Dendritic cell treated with granulocyte-macrophage colony-stimulating factor and Interleukin-4, amounts not matched to agents 40 ng/mL and 50 ng/mL, for 4 days (primary cell): ENCODE measurements around the gene PDLIM4.

Experiments used
- H3K27ac Mint-ChIP-seq: one replicate; pipeline ENCODE4 v1.8.0; 2022; ENCODE audit warnings: mild to moderate bottlenecking, mixed read lengths
- H3K27me3 Mint-ChIP-seq: one replicate; pipeline ENCODE4 v1.8.0; 2022; ENCODE audit warnings: mild to moderate bottlenecking, mixed read lengths
- H3K36me3 Mint-ChIP-seq: one replicate; pipeline ENCODE4 v1.8.0; 2022; ENCODE audit warnings: low read depth, mixed read lengths
- H3K4me1 Mint-ChIP-seq: one replicate; pipeline ENCODE4 v1.8.0; 2022; ENCODE audit warnings: low read depth, mixed read lengths
- H3K4me3 Mint-ChIP-seq: one replicate; pipeline ENCODE4 v1.8.0; 2022; ENCODE audit warnings: mild to moderate bottlenecking, moderate library complexity, mixed read lengths
- H3K9me3 Mint-ChIP-seq: one replicate; pipeline ENCODE4 v1.8.0; 2022; ENCODE audit warnings: mixed read lengths
- intact Hi-C: fragments of 100-400 bp; cut with micrococcal nuclease; formaldehyde crosslinking; loops from one replicate; pipeline ENCODE4 v1.15.0; 2022

PDLIM4 gene

GRCh38 chr5:132271251-132272246, 14.1 kb downstream of the PDLIM4 start:
- Mint-ChIP-seq H3K27me3 (peaks cover 30% of the 10 kb centered on the region), H3K36me3 (peaks cover 6% of the 10 kb centered on the region), H3K9me3 (no peaks in the 10 kb centered on the region), H3K4me3 (peak overlapping the region; percentile 66), H3K4me1 (peaks cover 18% of the 10 kb centered on the region), H3K27ac (no peak overlapping the region)
- intact Hi-C loops, result loop anchor here (5.0 kb wide), 1 partner anchor 101 kb away; no protein-coding TSS in a partner anchor

- no peaks in the 10 kb centered on the region for H3K9me3 Mint-ChIP-seq
- intact Hi-C loops, result loop anchor here (5.0 kb wide), 1 partner anchor 100 kb away; no protein-coding TSS in a partner anchor
These were observed 15.1 kb downstream of the PDLIM4 start for GRCh38 chr5:132272311-132273210.

GRCh38 chr5:132273631-132274030, 16.1 kb downstream of the PDLIM4 start:
- Mint-ChIP-seq H3K27ac (no peak overlapping the region), H3K27me3 (peaks cover 30% of the 10 kb centered on the region), H3K9me3 (no peaks in the 10 kb centered on the region), H3K36me3 (no peaks in the 10 kb centered on the region), H3K4me3 (no peak overlapping the region), H3K4me1 (peaks cover 18% of the 10 kb centered on the region)
- intact Hi-C loops, result loop anchor here (5.0 kb wide), 1 partner anchor 99 kb away; no protein-coding TSS in a partner anchor

More at GRCh38 chr5:132272311-132273210, 15.1 kb downstream of the PDLIM4 start:
- Mint-ChIP-seq H3K4me1 (peaks cover 18% of the 10 kb centered on the region), H3K36me3 (peaks cover 2% of the 10 kb centered on the region), H3K4me3 (peak overlapping the region; percentile 57), H3K27me3 (peaks cover 30% of the 10 kb centered on the region), H3K27ac (no peak overlapping the region)

- Mint-ChIP-seq H3K4me3 (no peak overlapping the region), H3K27me3 (peaks cover 30% of the 10 kb centered on the region), H3K27ac (no peak overlapping the region), H3K36me3 (no peaks in the 10 kb centered on the region), H3K9me3 (no peaks in the 10 kb centered on the region), H3K4me1 (peaks cover 18% of the 10 kb centered on the region)
- intact Hi-C loops, result loop anchor here (5.0 kb wide), 1 partner anchor 98 kb away; no protein-coding TSS in a partner anchor
These were observed 16.7 kb downstream of the PDLIM4 start for GRCh38 chr5:132274050-132274792.

- Mint-ChIP-seq H3K27ac (no peak overlapping the region), H3K4me1 (peaks cover 26% of the 10 kb centered on the region), H3K9me3 (no peaks in the 10 kb centered on the region), H3K36me3 (no peaks in the 10 kb centered on the region), H3K4me3 (no peak overlapping the region), H3K27me3 (peaks cover 29% of the 10 kb centered on the region)
- intact Hi-C loops, result no loop called here
These were observed 18.1 kb downstream of the PDLIM4 start for GRCh38 chr5:132275367-132276220.

GRCh38 chr5:132277256-132277655, 19.8 kb downstream of the PDLIM4 start:
- H3K36me3 Mint-ChIP-seq, result no peaks in the 10 kb centered on the region
- no peaks in the 10 kb centered on the region for H3K9me3 Mint-ChIP-seq
- H3K27me3 Mint-ChIP-seq, result peaks cover 15% of the 10 kb centered on the region
- intact Hi-C loops, result no loop called here
- H3K27ac Mint-ChIP-seq, result no peak overlapping the region
- peaks cover 27% of the 10 kb centered on the region for H3K4me1 Mint-ChIP-seq
- H3K4me3 Mint-ChIP-seq, result no peak overlapping the region

- Mint-ChIP-seq H3K27ac (no peak overlapping the region), H3K4me1 (peaks cover 28% of the 10 kb centered on the region), H3K27me3 (peaks cover 7% of the 10 kb centered on the region), H3K9me3 (no peaks in the 10 kb centered on the region), H3K36me3 (no peaks in the 10 kb centered on the region), H3K4me3 (no peak overlapping the region)
- intact Hi-C loops, result no loop called here
These were observed 20.7 kb downstream of the PDLIM4 start for GRCh38 chr5:132277971-132278853.

- Mint-ChIP-seq H3K27me3 (no peaks in the 10 kb centered on the region), H3K27ac (peak overlapping the region; percentile 5)
These were observed 22.3 kb downstream of the PDLIM4 start for GRCh38 chr5:132279801-132280200.

GRCh38 chr5:132280371-132281240, 23.1 kb downstream of the PDLIM4 start:
- Mint-ChIP-seq H3K27ac (peak overlapping the region; percentile 5), H3K36me3 (no peaks in the 10 kb centered on the region), H3K4me1 (peaks cover 28% of the 10 kb centered on the region), H3K27me3 (no peaks in the 10 kb centered on the region), H3K4me3 (no peak overlapping the region), H3K9me3 (no peaks in the 10 kb centered on the region)
- intact Hi-C loops, result no loop called here

More at GRCh38 chr5:132279801-132280200, 22.3 kb downstream of the PDLIM4 start:
- intact Hi-C loops, result no loop called here
- peaks cover 28% of the 10 kb centered on the region for H3K4me1 Mint-ChIP-seq
- no peaks in the 10 kb centered on the region for H3K9me3 Mint-ChIP-seq
- H3K36me3 Mint-ChIP-seq, result no peaks in the 10 kb centered on the region
- H3K4me3 Mint-ChIP-seq, result no peak overlapping the region

GRCh38 chr5:132281856-132282614, 24.5 kb downstream of the PDLIM4 start:
- H3K9me3 Mint-ChIP-seq, result no peaks in the 10 kb centered on the region
- no peaks in the 10 kb centered on the region for H3K36me3 Mint-ChIP-seq
- peaks cover 28% of the 10 kb centered on the region for H3K4me1 Mint-ChIP-seq
- no peaks in the 10 kb centered on the region for H3K27me3 Mint-ChIP-seq
- H3K27ac Mint-ChIP-seq, result no peak overlapping the region
- intact Hi-C loops, result no loop called here
- no peak overlapping the region for H3K4me3 Mint-ChIP-seq
